ENCODE measurements around the gene PROSER2.

PROSER2 gene

GRCh38 chr10:11874568-11875493 lies 51.7 kb downstream of the PROSER2 start:
- TF ChIP-seq CREB1 (IDR thresholded peaks at IDR 0.05; ENCODE audit: low read depth) (no peak), TAF1 (IDR thresholded peaks at IDR 0.05; ENCODE audit: low read depth) (no peak), RAD21 (IDR thresholded peaks at IDR 0.05; ENCODE audit: low read depth) (no peak), EGR1 (IDR thresholded peaks at IDR 0.05) (0 out of 2 replicates have a peak, but pooled peaks have one; percentile 34), EP300 (IDR thresholded peaks at IDR 0.05; ENCODE audit: borderline replicate concordance) (peak; percentile 10; the same call in 1 of the 2 replicates), TEAD4 (IDR thresholded peaks at IDR 0.05) (no peak), ZBTB7A (IDR thresholded peaks at IDR 0.05; ENCODE audit: low read depth) (no peak), TCF12 (IDR thresholded peaks at IDR 0.05; ENCODE audit: low read depth) (peak; percentile 52; the same call in 1 of the 2 replicates), NFIC (IDR thresholded peaks at IDR 0.05) (no peak), FOXM1 (IDR thresholded peaks at IDR 0.05; ENCODE audit: borderline replicate concordance, low read depth) (no peak), MAX (IDR thresholded peaks at IDR 0.05) (peak; percentile 97), YY1 (IDR thresholded peaks at IDR 0.05; ENCODE audit: low read depth) (no peak), REST (IDR thresholded peaks at IDR 0.05; ENCODE audit: low read depth) (no peak), CEBPB (IDR thresholded peaks at IDR 0.05) (no peak), USF1 (IDR thresholded peaks at IDR 0.05) (peak; percentile 93)

- no peak; the same call in 1 of the 2 replicates for TF ChIP-seq YY1 (IDR thresholded peaks at IDR 0.05; ENCODE audit: low read depth)
- no peak; the same call in 1 of the 2 replicates for TF ChIP-seq USF1 (IDR thresholded peaks at IDR 0.05)
- no peak for TF ChIP-seq EGR1 (IDR thresholded peaks at IDR 0.05)
- no peak for TF ChIP-seq TAF1 (IDR thresholded peaks at IDR 0.05; ENCODE audit: low read depth)
- 0 out of 2 replicates have a peak, but pooled peaks have one; percentile 28 for TF ChIP-seq REST (IDR thresholded peaks at IDR 0.05; ENCODE audit: low read depth)
- TF ChIP-seq ZBTB7A (IDR thresholded peaks at IDR 0.05; ENCODE audit: low read depth) = no peak
- TF ChIP-seq EP300 (IDR thresholded peaks at IDR 0.05; ENCODE audit: borderline replicate concordance) = peak; percentile 89
- peak; percentile 85 for TF ChIP-seq FOXM1 (IDR thresholded peaks at IDR 0.05; ENCODE audit: borderline replicate concordance, low read depth)
- TF ChIP-seq MAX (IDR thresholded peaks at IDR 0.05) = peak; percentile 91
- TF ChIP-seq TCF12 (IDR thresholded peaks at IDR 0.05; ENCODE audit: low read depth) = peak; percentile 91
- peak; percentile 26; the same call in 1 of the 2 replicates for TF ChIP-seq RAD21 (IDR thresholded peaks at IDR 0.05; ENCODE audit: low read depth)
- TF ChIP-seq TEAD4 (IDR thresholded peaks at IDR 0.05) = peak; percentile 98
- TF ChIP-seq CEBPB (IDR thresholded peaks at IDR 0.05) = peak; percentile 92
- TF ChIP-seq NFIC (IDR thresholded peaks at IDR 0.05) = peak; percentile 89
- TF ChIP-seq CREB1 (IDR thresholded peaks at IDR 0.05; ENCODE audit: low read depth) = no peak
Measured at GRCh38 chr10:11875494-11876281, 52.5 kb downstream of the PROSER2 start.

GRCh38 chr10:11876324-11876723 lies 53.2 kb downstream of the PROSER2 start:
- TF ChIP-seq ZBTB7A (IDR thresholded peaks at IDR 0.05; ENCODE audit: low read depth) (no peak), RAD21 (IDR thresholded peaks at IDR 0.05; ENCODE audit: low read depth) (no peak), TCF12 (IDR thresholded peaks at IDR 0.05; ENCODE audit: low read depth) (no peak), EGR1 (IDR thresholded peaks at IDR 0.05) (no peak)

GRCh38 chr10:11876805-11877590 lies 53.8 kb downstream of the PROSER2 start:
- TF ChIP-seq MAX (IDR thresholded peaks at IDR 0.05) = no peak
- no peak for TF ChIP-seq REST (IDR thresholded peaks at IDR 0.05; ENCODE audit: low read depth)
- no peak for TF ChIP-seq TEAD4 (IDR thresholded peaks at IDR 0.05)
- TF ChIP-seq ZBTB7A (IDR thresholded peaks at IDR 0.05; ENCODE audit: low read depth) = no peak
- no peak for TF ChIP-seq TCF12 (IDR thresholded peaks at IDR 0.05; ENCODE audit: low read depth)
- no peak for TF ChIP-seq CEBPB (IDR thresholded peaks at IDR 0.05)
- no peak for TF ChIP-seq EGR1 (IDR thresholded peaks at IDR 0.05)
- TF ChIP-seq NFIC (IDR thresholded peaks at IDR 0.05) = no peak
- no peak for TF ChIP-seq FOXM1 (IDR thresholded peaks at IDR 0.05; ENCODE audit: borderline replicate concordance, low read depth)
- no peak for TF ChIP-seq EP300 (IDR thresholded peaks at IDR 0.05; ENCODE audit: borderline replicate concordance)
